A549 (cell line): Measurements from ENCODE around the gene BICD2. TPM values are rescaled to one million over a fixed set of nuclear protein-coding genes. Genes with fewer than 3 reads are reported as not detected.

Experiments used
- ATAC-seq, 2 experiments: fragments of 200-7000 bp in 1 of 2; fragments of >200 bp in 1 of 2; cut with Nextera tagmentation in 1 of 2; cut with Tn5 transposase in 1 of 2; 3 replicates each; pipeline versions ENCODE4 v1.8.0 to v1.9.1; 2018 to 2020; ENCODE audit warnings: mild to moderate bottlenecking in 1 of 2, moderate library complexity in 1 of 2
- CTCF ChIA-PET: fragments of 300-600 bp; sonication (Branson Sonifier 250); formaldehyde crosslinking; extraction: SDS; loops from one replicate; lab custom pipeline; 2021; ENCODE audit warnings: antibody characterized with exemption, inconsistent platforms; lab: Yijun Ruan, JAX
- POLR2A ChIA-PET: fragments of 350-600 bp; formaldehyde crosslinking; extraction: SDS; loops from one replicate; lab custom pipeline; 2021; ENCODE audit warnings: antibody characterized with exemption, inconsistent platforms; lab: Yijun Ruan, JAX
- DNase-seq, 2 experiments: peaks; one replicate each; pipeline versions ENCODE4 v3.0.0 to v3.0.0-alpha.2; 2011 to 2016; ENCODE audit warnings: low read depth in 1 of 2, low spot score in 1 of 2
- FAIRE-seq: peaks from 2 replicates; lab custom pipeline; 2011; peaks lifted over from hg19 to GRCh38; lab: Jason Lieb, UNC
- H3K27ac ChIP-seq, 2 experiments: fragments of >200 bp; sonication (Bioruptor Twin); formaldehyde crosslinking; 3 replicates each; pipeline ENCODE4 v1.5.1; 2016 to 2017
- H3K4me1 ChIP-seq: fragments of >200 bp; sonication (Bioruptor Twin); formaldehyde crosslinking; 3 replicates; pipeline ENCODE4 v1.6.1; 2016
- H3K4me2 ChIP-seq: fragments of >200 bp; sonication (Bioruptor Twin); formaldehyde crosslinking; 3 replicates; pipeline ENCODE4 v1.6.1; 2016
- H3K4me3 ChIP-seq: fragments of >200 bp; sonication (Bioruptor Twin); formaldehyde crosslinking; 3 replicates; pipeline ENCODE4 v1.5.1; 2016
- H3K9me3 ChIP-seq: fragments of >200 bp; sonication (Bioruptor Twin); formaldehyde crosslinking; 3 replicates; pipeline ENCODE4 v1.6.1; 2016
- CBX2 ChIP-seq: fragments of 200-600 bp; sonication (generic); IDR thresholded peaks from 2 replicates; pipeline ENCODE4 v1.6.1; 2016; ENCODE audit warnings: low read depth, mild to moderate bottlenecking, borderline replicate concordance
- CBX8 ChIP-seq: fragments of 200-600 bp; sonication (generic); IDR thresholded peaks from 2 replicates; pipeline ENCODE4 v1.6.1; 2016
- EHMT2 ChIP-seq: fragments of 200-600 bp; sonication (generic); IDR thresholded peaks from 2 replicates; pipeline ENCODE4 v1.6.1; 2016; ENCODE audit warnings: antibody characterized with exemption, low read depth, mild to moderate bottlenecking, moderate library complexity
- FOSL2 ChIP-seq, 2 experiments: fragments of 450-650 bp in 1 of 2; fragments of >200 bp in 1 of 2; sonication (Bioruptor Twin) in 1 of 2; formaldehyde crosslinking; IDR thresholded peaks; 2 replicates each; pipeline versions ENCODE4 v1.5.0 to v1.6.1; 2016 to 2020; ENCODE audit warnings: mild to moderate bottlenecking in 1 of 2, moderate library complexity in 1 of 2
- FOXS1 ChIP-seq: fragments of 250-450 bp; sonication (Bioruptor Pico); IDR thresholded peaks from 2 replicates; pipeline ENCODE4 v1.5.0; 2020; ENCODE audit warnings: mild to moderate bottlenecking, moderate library complexity
- HDAC2 ChIP-seq: fragments of 200-600 bp; sonication (generic); IDR thresholded peaks from 2 replicates; pipeline ENCODE4 v1.6.1; 2016
- HOXB13 ChIP-seq: fragments of 250-450 bp; sonication (Bioruptor Pico); IDR thresholded peaks from 2 replicates; pipeline ENCODE4 v1.5.0; 2020; ENCODE audit warnings: low read depth, mild to moderate bottlenecking, moderate library complexity
- KDM5A ChIP-seq: fragments of 200-600 bp; sonication (generic); IDR thresholded peaks from 2 replicates; pipeline ENCODE4 v1.6.1; 2016; ENCODE audit warnings: antibody characterized with exemption, mild to moderate bottlenecking
- MAFK ChIP-seq: fragments of 450-650 bp; IDR thresholded peaks from 2 replicates; pipeline ENCODE4 v1.6.1; 2014; ENCODE audit not compliant: partially characterized antibody
- TFCP2L1 ChIP-seq: fragments of 250-450 bp; sonication (Bioruptor Pico); IDR thresholded peaks from 2 replicates; pipeline ENCODE4 v1.5.0; 2021; ENCODE audit warnings: mild to moderate bottlenecking
- polyA plus RNA-seq, 4 experiments: library from polyadenylated mRNA; depleted of rRNA in 3 of 4; stranded (reverse); fragments of >200 nt; fragmentation: RNase III in 1 of 4; extraction: RNeasy Plus Mini Kit Qiagen cat#74134 plus additional on column Dnase treatment in 1 of 4; gene quantifications; 2 replicates in 3 of 4; 3 replicates in 1 of 4; pipeline ENCODE4 v1.2.3, GENCODE V29; 2011 to 2017
- TF ChIP-seq, protein P1 (sequence below): fragments of >200 bp; sonication (Bioruptor Twin); formaldehyde crosslinking; IDR thresholded peaks from 2 replicates; pipeline ENCODE4 v1.6.1; 2016
- TF ChIP-seq, protein P2 (sequence below): fragments of >200 bp; sonication (Bioruptor Twin); formaldehyde crosslinking; IDR thresholded peaks from 3 replicates; pipeline ENCODE4 v1.6.1; 2016
- TF ChIP-seq, protein P3 (sequence below): fragments of >200 bp; sonication (Bioruptor Twin); formaldehyde crosslinking; IDR thresholded peaks from 3 replicates; pipeline ENCODE4 v1.5.1; 2016
- TF ChIP-seq, protein P4 (sequence below): fragments of 200-600 bp; sonication (generic); IDR thresholded peaks from 2 replicates; pipeline ENCODE4 v1.6.1; 2016; ENCODE audit warnings: antibody characterized with exemption, mild to moderate bottlenecking, moderate library complexity
- TF ChIP-seq, protein P5 (sequence below): fragments of 150-350 bp; IDR thresholded peaks from 2 replicates; pipeline ENCODE4 v1.6.1; 2014; ENCODE audit warnings: low read depth, mild to moderate bottlenecking, low read length
- TF ChIP-seq, protein P6 (sequence below): IDR thresholded peaks from 2 replicates; pipeline ENCODE4 v1.6.1; 2012

Gene BICD2
- polyA plus RNA-seq, 2 of the 4 experiments (the other 2 are of a cell fraction) = 10.2 to 26.1 TPM

DNA sequence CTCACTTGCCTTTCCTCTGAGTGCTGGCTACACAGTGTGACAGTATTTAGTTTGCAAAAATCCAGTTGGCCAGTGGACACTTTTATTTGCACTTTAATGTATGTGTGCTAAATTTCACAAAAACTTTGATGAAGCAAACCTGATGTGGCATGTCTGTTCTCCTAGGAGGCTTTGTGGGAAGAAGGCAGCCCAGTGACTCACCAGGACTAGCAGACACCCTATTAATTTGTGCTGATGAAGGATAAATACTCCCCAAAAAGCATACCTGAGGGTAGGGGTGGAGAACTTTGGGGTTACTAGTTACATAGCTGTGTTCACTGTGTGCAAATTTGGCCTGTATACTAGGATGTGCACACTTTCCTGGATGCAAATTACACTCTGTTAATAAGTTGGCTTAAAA is 55.4 kb downstream of the BICD2 start:
- POLR2A ChIA-PET = no interaction called here
- FAIRE-seq (no peak), DNase-seq (no peak), ATAC-seq (no peak)
- Histone ChIP-seq H3K4me3 (no peak overlapping the region), H3K4me2 (no peak overlapping the region), H3K4me1 (no peaks in the 10 kb centered on the region), H3K27ac (no peak overlapping the region), H3K9me3 (no peaks in the 10 kb centered on the region)
- CTCF ChIA-PET = interaction anchor here (1.0 to 1.3 kb wide), 3 partner anchors 8 to 20 kb away, joined by 3 to 5 read pairs (median 3); no protein-coding TSS in a partner anchor
- TF ChIP-seq HOXB13 (CRISPR knock-in tag) = no peak
- TF ChIP-seq, protein P1, sequence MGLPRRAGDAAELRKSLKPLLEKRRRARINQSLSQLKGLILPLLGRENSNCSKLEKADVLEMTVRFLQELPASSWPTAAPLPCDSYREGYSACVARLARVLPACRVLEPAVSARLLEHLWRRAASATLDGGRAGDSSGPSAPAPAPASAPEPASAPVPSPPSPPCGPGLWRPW = no peak
- TF ChIP-seq MAFK = peak; percentile 39

DNA sequence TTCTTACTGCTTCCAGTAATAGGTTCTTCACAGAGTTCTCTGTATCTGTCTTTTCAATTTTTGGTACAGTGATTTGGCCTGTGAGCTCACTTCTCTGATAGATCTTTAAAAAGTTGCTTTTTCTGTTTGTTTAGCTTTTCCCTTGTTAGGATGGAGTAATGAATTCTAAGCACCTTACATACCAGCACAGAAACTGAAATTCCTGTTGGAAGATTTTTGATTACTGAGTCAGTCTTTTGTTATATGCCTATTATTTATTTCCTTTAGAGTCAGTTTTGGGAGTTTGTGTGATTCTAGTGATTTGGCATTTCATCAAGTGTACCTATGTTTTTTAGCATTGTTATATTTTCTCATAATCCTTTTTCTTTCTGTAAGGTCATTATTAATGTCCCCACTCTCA is 57.1 kb downstream of the BICD2 start:
- DNase-seq = no peak
- no peak for FAIRE-seq
- TF ChIP-seq FOXS1 (CRISPR knock-in tag) = no peak
- no peak for TF ChIP-seq TFCP2L1 (CRISPR knock-in tag)
- TF ChIP-seq, protein P2, sequence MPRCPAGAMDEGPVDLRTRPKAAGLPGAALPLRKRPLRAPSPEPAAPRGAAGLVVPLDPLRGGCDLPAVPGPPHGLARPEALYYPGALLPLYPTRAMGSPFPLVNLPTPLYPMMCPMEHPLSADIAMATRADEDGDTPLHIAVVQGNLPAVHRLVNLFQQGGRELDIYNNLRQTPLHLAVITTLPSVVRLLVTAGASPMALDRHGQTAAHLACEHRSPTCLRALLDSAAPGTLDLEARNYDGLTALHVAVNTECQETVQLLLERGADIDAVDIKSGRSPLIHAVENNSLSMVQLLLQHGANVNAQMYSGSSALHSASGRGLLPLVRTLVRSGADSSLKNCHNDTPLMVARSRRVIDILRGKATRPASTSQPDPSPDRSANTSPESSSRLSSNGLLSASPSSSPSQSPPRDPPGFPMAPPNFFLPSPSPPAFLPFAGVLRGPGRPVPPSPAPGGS = no peak
- TF ChIP-seq HDAC2 = no peak
- TF ChIP-seq, protein P3, sequence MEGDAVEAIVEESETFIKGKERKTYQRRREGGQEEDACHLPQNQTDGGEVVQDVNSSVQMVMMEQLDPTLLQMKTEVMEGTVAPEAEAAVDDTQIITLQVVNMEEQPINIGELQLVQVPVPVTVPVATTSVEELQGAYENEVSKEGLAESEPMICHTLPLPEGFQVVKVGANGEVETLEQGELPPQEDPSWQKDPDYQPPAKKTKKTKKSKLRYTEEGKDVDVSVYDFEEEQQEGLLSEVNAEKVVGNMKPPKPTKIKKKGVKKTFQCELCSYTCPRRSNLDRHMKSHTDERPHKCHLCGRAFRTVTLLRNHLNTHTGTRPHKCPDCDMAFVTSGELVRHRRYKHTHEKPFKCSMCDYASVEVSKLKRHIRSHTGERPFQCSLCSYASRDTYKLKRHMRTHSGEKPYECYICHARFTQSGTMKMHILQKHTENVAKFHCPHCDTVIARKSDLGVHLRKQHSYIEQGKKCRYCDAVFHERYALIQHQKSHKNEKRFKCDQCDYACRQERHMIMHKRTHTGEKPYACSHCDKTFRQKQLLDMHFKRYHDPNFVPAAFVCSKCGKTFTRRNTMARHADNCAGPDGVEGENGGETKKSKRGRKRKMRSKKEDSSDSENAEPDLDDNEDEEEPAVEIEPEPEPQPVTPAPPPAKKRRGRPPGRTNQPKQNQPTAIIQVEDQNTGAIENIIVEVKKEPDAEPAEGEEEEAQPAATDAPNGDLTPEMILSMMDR = no peak
- no peak for TF ChIP-seq KDM5A
- no peak for TF ChIP-seq CBX2
- TF ChIP-seq EHMT2 = no peak
- no peak for TF ChIP-seq FOSL2 (IDR thresholded peaks at IDR 0.05)
- TF ChIP-seq FOSL2 (CRISPR knock-in tag; IDR thresholded peaks at IDR 0.05) = no peak
- TF ChIP-seq, protein P4, sequence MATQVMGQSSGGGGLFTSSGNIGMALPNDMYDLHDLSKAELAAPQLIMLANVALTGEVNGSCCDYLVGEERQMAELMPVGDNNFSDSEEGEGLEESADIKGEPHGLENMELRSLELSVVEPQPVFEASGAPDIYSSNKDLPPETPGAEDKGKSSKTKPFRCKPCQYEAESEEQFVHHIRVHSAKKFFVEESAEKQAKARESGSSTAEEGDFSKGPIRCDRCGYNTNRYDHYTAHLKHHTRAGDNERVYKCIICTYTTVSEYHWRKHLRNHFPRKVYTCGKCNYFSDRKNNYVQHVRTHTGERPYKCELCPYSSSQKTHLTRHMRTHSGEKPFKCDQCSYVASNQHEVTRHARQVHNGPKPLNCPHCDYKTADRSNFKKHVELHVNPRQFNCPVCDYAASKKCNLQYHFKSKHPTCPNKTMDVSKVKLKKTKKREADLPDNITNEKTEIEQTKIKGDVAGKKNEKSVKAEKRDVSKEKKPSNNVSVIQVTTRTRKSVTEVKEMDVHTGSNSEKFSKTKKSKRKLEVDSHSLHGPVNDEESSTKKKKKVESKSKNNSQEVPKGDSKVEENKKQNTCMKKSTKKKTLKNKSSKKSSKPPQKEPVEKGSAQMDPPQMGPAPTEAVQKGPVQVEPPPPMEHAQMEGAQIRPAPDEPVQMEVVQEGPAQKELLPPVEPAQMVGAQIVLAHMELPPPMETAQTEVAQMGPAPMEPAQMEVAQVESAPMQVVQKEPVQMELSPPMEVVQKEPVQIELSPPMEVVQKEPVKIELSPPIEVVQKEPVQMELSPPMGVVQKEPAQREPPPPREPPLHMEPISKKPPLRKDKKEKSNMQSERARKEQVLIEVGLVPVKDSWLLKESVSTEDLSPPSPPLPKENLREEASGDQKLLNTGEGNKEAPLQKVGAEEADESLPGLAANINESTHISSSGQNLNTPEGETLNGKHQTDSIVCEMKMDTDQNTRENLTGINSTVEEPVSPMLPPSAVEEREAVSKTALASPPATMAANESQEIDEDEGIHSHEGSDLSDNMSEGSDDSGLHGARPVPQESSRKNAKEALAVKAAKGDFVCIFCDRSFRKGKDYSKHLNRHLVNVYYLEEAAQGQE = no peak
- TF ChIP-seq, protein P5, sequence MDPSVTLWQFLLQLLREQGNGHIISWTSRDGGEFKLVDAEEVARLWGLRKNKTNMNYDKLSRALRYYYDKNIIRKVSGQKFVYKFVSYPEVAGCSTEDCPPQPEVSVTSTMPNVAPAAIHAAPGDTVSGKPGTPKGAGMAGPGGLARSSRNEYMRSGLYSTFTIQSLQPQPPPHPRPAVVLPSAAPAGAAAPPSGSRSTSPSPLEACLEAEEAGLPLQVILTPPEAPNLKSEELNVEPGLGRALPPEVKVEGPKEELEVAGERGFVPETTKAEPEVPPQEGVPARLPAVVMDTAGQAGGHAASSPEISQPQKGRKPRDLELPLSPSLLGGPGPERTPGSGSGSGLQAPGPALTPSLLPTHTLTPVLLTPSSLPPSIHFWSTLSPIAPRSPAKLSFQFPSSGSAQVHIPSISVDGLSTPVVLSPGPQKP = no peak
- TF ChIP-seq, protein P6, sequence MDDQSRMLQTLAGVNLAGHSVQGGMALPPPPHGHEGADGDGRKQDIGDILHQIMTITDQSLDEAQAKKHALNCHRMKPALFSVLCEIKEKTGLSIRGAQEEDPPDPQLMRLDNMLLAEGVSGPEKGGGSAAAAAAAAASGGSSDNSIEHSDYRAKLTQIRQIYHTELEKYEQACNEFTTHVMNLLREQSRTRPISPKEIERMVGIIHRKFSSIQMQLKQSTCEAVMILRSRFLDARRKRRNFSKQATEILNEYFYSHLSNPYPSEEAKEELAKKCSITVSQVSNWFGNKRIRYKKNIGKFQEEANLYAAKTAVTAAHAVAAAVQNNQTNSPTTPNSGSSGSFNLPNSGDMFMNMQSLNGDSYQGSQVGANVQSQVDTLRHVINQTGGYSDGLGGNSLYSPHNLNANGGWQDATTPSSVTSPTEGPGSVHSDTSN = no peak
- TF ChIP-seq CBX8 = no peak
- H3K4me3 ChIP-seq = no peak overlapping the region
- H3K27ac ChIP-seq = no peak overlapping the region
- no peaks in the 10 kb centered on the region for H3K9me3 ChIP-seq
- no peak for ATAC-seq
- H3K4me1 ChIP-seq = no peaks in the 10 kb centered on the region
- POLR2A ChIA-PET = no interaction called here
- CTCF ChIA-PET = interaction anchor here (1.1 to 1.9 kb wide), 3 partner anchors 9 to 83 kb away, joined by 4 to 5 read pairs (median 5); no protein-coding TSS in a partner anchor
- H3K4me2 ChIP-seq = no peak overlapping the region
